ENCODE data around the gene TLK2.
A peak's percentile ranks its signal among the peaks of the same experiment; 100 is the strongest.

The TLK2 gene

GRCh38 chr17:62653002-62653825, 174.6 kb downstream of the TLK2 start:
- FAIRE-seq, result no peak
- no peak for TF ChIP-seq CTCF (IDR thresholded peaks at IDR 0.05; ENCODE audit: insufficient read depth, missing control alignments)
- peak; percentile 95 for DNase-seq (ENCODE audit: insufficient read length, low spot score)

GRCh38 chr17:62653826-62654761, 175.5 kb downstream of the TLK2 start:
- DNase-seq (ENCODE audit: insufficient read length, low spot score) (no peak), FAIRE-seq (no peak)
- no peak for TF ChIP-seq CTCF (IDR thresholded peaks at IDR 0.05; ENCODE audit: insufficient read depth, missing control alignments)

GRCh38 chr17:62655656-62656055, 177.0 kb downstream of the TLK2 start:
- DNase-seq (ENCODE audit: insufficient read length, low spot score) (no peak), FAIRE-seq (no peak)
- TF ChIP-seq CTCF (IDR thresholded peaks at IDR 0.05; ENCODE audit: insufficient read depth, missing control alignments), result no peak

- FAIRE-seq, result no peak
Observed at GRCh38 chr17:62656446-62656845, 177.8 kb downstream of the TLK2 start.

GRCh38 chr17:62657145-62657665, 178.6 kb downstream of the TLK2 start:
- TF ChIP-seq CTCF (IDR thresholded peaks at IDR 0.05; ENCODE audit: insufficient read depth, missing control alignments), result no peak
- DNase-seq (ENCODE audit: insufficient read length, low spot score), result no peak

More at GRCh38 chr17:62656446-62656845, 177.8 kb downstream of the TLK2 start:
- TF ChIP-seq CTCF (IDR thresholded peaks at IDR 0.05; ENCODE audit: insufficient read depth, missing control alignments), result no peak
- peak; percentile 16 for DNase-seq (ENCODE audit: insufficient read length, low spot score)

GRCh38 chr17:62657690-62658089, 179.1 kb downstream of the TLK2 start:
- DNase-seq (ENCODE audit: insufficient read length, low spot score) (no peak), FAIRE-seq (no peak)
- no peak for TF ChIP-seq CTCF (IDR thresholded peaks at IDR 0.05; ENCODE audit: insufficient read depth, missing control alignments)

More at GRCh38 chr17:62657145-62657665, 178.6 kb downstream of the TLK2 start:
- no peak for FAIRE-seq

Data from D721Med (cell line).